ENCODE measurements around the gene RAPSN.

RAPSN gene

DNA sequence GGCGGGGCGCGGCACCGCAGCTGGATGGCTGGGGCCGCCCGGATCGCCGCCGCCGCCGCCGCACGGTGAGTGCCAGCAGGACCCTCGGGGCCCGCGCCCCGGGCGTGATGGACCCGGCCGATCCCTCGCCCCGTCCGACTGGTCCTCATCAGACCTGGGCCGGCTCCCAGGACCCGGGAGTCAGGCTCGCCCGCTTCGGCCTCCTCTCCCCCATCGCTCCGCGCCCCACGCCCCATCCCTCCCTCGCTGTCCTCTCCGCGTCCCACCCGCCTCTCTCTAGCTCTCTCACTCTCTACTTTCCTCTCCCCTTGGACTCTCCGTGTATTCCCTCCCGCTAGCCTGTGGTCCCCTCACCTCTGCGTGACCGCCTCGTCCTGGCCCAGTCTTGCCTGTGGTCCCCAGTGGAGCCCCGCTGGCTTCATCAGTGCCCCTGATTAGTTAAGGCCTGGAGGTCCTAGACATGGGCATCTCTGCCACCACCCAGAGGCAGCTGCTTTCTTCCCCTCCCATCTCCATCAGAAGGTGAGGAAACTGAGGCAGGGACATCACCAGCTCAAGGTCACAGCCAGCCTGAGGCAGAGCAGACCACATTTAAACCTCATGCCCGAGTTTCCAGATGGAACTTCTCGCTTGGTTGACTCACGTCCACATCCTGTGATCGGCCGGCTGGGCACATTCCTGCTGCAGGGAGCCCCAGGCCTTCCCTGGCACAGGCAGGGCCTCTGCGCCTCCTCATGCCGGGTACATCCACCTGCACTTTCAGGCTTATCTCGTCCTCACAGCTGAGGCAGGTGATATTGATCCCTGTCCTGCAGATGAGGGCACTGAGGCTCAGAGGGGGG lies 40.1 kb downstream of the RAPSN start:
- Histone ChIP-seq H3K9me2 (ENCODE audit: low read depth, low read length) (no peaks in the 10 kb centered on the region), H3K27me3 (ENCODE audit: insufficient read depth, low read length) (no peaks in the 10 kb centered on the region), H3K9me3 (ENCODE audit: low read length) (no peaks in the 10 kb centered on the region), H3K4me3 (ENCODE audit: low read depth, low read length, poor library complexity, severe bottlenecking) (peak overlapping the region; percentile 77), H3K4me1 (ENCODE audit: insufficient read depth, low read length, severe bottlenecking) (peaks cover 37% of the 10 kb centered on the region), H3K9ac (ENCODE audit: low read length) (peak overlapping the region; percentile 86), H3F3A (ENCODE audit: insufficient read depth, low read length) (no peaks in the 10 kb centered on the region), H4K20me1 (ENCODE audit: insufficient read depth, low read length) (no peaks in the 10 kb centered on the region), H2AFZ (ENCODE audit: low read length) (no peak overlapping the region), H3K4me2 (ENCODE audit: low read length) (peak overlapping the region; percentile 99), H3K79me2 (ENCODE audit: insufficient read depth, low read length) (no peaks in the 10 kb centered on the region), H3K36me3 (ENCODE audit: insufficient read depth, low read length) (no peaks in the 10 kb centered on the region), H3K27ac (ENCODE audit: low read depth, low read length, poor library complexity, severe bottlenecking) (peak overlapping the region; percentile 49)
- TF ChIP-seq EZH2 (IDR thresholded peaks at IDR 0.05; ENCODE audit: borderline replicate concordance, low read length): no peak
- TF ChIP-seq, protein P1, sequence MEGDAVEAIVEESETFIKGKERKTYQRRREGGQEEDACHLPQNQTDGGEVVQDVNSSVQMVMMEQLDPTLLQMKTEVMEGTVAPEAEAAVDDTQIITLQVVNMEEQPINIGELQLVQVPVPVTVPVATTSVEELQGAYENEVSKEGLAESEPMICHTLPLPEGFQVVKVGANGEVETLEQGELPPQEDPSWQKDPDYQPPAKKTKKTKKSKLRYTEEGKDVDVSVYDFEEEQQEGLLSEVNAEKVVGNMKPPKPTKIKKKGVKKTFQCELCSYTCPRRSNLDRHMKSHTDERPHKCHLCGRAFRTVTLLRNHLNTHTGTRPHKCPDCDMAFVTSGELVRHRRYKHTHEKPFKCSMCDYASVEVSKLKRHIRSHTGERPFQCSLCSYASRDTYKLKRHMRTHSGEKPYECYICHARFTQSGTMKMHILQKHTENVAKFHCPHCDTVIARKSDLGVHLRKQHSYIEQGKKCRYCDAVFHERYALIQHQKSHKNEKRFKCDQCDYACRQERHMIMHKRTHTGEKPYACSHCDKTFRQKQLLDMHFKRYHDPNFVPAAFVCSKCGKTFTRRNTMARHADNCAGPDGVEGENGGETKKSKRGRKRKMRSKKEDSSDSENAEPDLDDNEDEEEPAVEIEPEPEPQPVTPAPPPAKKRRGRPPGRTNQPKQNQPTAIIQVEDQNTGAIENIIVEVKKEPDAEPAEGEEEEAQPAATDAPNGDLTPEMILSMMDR (IDR thresholded peaks at IDR 0.05; ENCODE audit: low read length): no peak

DNA sequence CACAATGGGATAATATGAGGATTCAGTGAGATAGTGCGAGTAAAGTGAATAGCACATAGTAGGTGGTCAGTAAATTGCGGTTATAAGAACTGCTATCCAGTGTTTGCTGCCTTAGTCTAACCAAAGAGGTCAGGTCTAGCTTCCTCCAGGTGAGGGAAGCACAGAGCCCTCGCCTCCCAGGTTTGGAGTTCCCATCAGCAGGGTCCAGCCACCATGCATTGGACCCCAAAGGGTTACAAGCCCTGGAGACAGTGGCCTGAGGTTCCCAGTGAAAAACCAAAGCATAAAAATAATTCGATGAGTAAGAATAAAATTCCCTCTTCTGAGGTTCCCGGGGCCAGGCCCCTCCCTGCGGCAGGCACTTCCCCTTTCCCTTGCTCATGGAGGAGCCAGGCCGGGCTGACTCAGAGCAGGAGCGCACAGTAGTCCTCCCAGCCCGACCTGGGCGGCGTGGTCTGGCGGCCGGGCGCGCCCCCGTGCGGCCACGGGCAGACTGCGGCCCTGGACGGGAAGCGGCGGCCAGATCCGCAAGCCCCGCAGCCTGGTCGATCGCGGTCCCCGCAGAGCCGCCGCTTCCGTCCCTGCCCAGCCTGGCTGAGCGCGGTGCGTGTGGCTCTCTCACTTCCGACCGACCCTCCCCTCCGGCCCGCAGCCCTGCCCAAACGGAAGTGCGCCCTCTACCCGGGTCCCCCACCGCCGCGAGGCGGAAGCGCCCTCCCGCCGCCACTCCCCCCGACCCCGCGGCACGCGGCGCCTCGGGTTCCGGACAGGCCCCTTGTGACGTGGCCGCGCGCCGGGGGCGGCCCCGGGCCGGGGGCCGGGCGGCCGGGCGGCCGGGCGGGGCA lies 41.0 kb downstream of the RAPSN start, which contains the start of gene SLC39A13:
Gene SLC39A13 (plus strand): TSS at position 845 of the 845 bp plus-strand sequence. CDS start 1,505 bp downstream, outside the sequence.
- TF ChIP-seq EZH2 (IDR thresholded peaks at IDR 0.05; ENCODE audit: borderline replicate concordance, low read length): no peak
- TF ChIP-seq, protein P1 (IDR thresholded peaks at IDR 0.05; ENCODE audit: low read length): peak; percentile 91
- no peaks in the 10 kb centered on the region for H3K79me2 ChIP-seq (ENCODE audit: insufficient read depth, low read length)
- 0 out of 2 replicates have a peak, but pooled peaks cover 2% of the 10 kb centered on the region for H3F3A ChIP-seq (ENCODE audit: insufficient read depth, low read length)
- peak within 1 kb of the TSS; percentile 77 for H3K4me3 ChIP-seq (ENCODE audit: low read depth, low read length, poor library complexity, severe bottlenecking)
- H3K27me3 ChIP-seq (ENCODE audit: insufficient read depth, low read length): no peaks in the 10 kb centered on the region
- H2AFZ ChIP-seq (ENCODE audit: low read length): no peak within 1 kb of the TSS
- H4K20me1 ChIP-seq (ENCODE audit: insufficient read depth, low read length): no peaks in the 10 kb centered on the region
- H3K4me2 ChIP-seq (ENCODE audit: low read length): peak within 1 kb of the TSS; percentile 99
- peak within 1 kb of the TSS; percentile 93 for H3K27ac ChIP-seq (ENCODE audit: low read depth, low read length, poor library complexity, severe bottlenecking)
- no peaks in the 10 kb centered on the region for H3K36me3 ChIP-seq (ENCODE audit: insufficient read depth, low read length)
- no peaks in the 10 kb centered on the region for H3K9me3 ChIP-seq (ENCODE audit: low read length)
- no peaks in the 10 kb centered on the region for H3K9me2 ChIP-seq (ENCODE audit: low read depth, low read length)
- H3K4me1 ChIP-seq (ENCODE audit: insufficient read depth, low read length, severe bottlenecking): peaks cover 45% of the 10 kb centered on the region
- peak within 1 kb of the TSS; percentile 86 for H3K9ac ChIP-seq (ENCODE audit: low read length)

DNA sequence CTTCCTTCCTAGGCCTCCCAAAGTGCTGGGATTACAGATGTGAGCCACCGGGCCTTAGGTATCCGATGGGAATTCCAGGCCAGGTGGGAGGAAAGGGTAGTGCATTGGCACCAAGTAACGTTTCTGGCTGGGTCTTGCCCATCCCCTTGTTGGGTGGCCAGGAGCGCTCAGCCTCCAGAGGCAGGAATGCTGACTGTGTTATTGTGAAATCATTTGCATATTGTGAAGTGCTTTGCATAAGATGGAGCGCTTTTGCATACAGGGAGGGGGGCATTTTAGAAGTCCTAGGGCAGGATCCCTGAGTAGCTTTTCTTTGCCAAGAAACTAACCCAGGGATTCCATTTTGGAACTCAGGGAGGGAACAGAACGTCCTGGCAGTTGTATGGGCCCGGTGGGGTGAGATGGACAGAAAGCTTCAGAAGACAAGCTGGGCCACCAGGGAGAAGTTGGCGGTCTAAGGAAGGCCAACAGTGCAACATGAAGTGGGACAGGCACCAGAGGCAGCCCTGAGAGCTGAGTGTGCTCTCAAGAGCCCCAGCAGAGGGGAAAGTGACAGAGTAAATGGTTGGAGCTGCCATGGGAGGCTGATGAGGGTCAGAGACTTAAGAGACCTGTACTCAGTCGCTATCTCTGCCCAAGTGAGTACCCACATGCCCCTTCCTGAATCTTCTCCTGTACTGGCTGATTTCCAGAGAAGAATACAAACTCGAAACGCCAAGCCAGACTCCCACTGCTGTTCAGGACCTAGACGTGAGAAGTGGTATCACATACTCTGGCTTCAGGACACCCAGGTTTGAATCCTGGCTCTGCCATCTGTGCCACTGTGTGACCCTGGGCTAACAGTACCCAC lies 41.8 kb downstream of the RAPSN start:
- H3K36me3 ChIP-seq (ENCODE audit: insufficient read depth, low read length): no peaks in the 10 kb centered on the region
- no peak for TF ChIP-seq EZH2 (IDR thresholded peaks at IDR 0.05; ENCODE audit: borderline replicate concordance, low read length)
- TF ChIP-seq, protein P1 (IDR thresholded peaks at IDR 0.05; ENCODE audit: low read length): no peak
- H2AFZ ChIP-seq (ENCODE audit: low read length): no peak overlapping the region
- 0 out of 2 replicates have a peak, but pooled peaks cover 2% of the 10 kb centered on the region for H3F3A ChIP-seq (ENCODE audit: insufficient read depth, low read length)
- H3K4me3 ChIP-seq (ENCODE audit: low read depth, low read length, poor library complexity, severe bottlenecking): peak overlapping the region; percentile 64
- H3K9me3 ChIP-seq (ENCODE audit: low read length): no peaks in the 10 kb centered on the region
- H3K9me2 ChIP-seq (ENCODE audit: low read depth, low read length): no peaks in the 10 kb centered on the region
- H3K9ac ChIP-seq (ENCODE audit: low read length): peak overlapping the region; percentile 69
- H3K4me2 ChIP-seq (ENCODE audit: low read length): peak overlapping the region; percentile 69
- H3K27me3 ChIP-seq (ENCODE audit: insufficient read depth, low read length): no peaks in the 10 kb centered on the region
- H4K20me1 ChIP-seq (ENCODE audit: insufficient read depth, low read length): no peaks in the 10 kb centered on the region
- peak overlapping the region; percentile 93 for H3K27ac ChIP-seq (ENCODE audit: low read depth, low read length, poor library complexity, severe bottlenecking)
- peaks cover 48% of the 10 kb centered on the region for H3K4me1 ChIP-seq (ENCODE audit: insufficient read depth, low read length, severe bottlenecking)
- H3K79me2 ChIP-seq (ENCODE audit: insufficient read depth, low read length): no peaks in the 10 kb centered on the region

Measured in OCI-LY1 (cell line).